Karpas-422 (cell line): ENCODE results near the gene MVP. TPM values are rescaled to one million over a fixed set of nuclear protein-coding genes. Genes with fewer than 3 reads are reported as not detected.

Experiments
- DNase-seq: peaks from one replicate; pipeline ENCODE4 v3.0.0-alpha.2; 2015
- H2AFZ ChIP-seq: fragments of 200-600 bp; sonication (generic); 2 replicates; pipeline ENCODE4 v1.6.1; 2014; ENCODE audit warnings: antibody characterized with exemption, low read length, mixed read lengths
- H3K27ac ChIP-seq: fragments of 200-600 bp; sonication (generic); 2 replicates; pipeline ENCODE4 v1.5.1; 2014; ENCODE audit warnings: mild to moderate bottlenecking, low read length, moderate library complexity
- H3K27me3 ChIP-seq: fragments of 200-600 bp; sonication (generic); 2 replicates; pipeline ENCODE4 v1.6.1; 2014; ENCODE audit warnings: low read length, mixed read lengths
- H3K36me3 ChIP-seq: fragments of 200-600 bp; sonication (generic); 2 replicates; pipeline ENCODE4 v1.6.1; 2014; ENCODE audit warnings: low read length, mixed read lengths; ENCODE audit not compliant: insufficient read depth
- H3K4me1 ChIP-seq: fragments of 200-600 bp; sonication (generic); 2 replicates; pipeline ENCODE4 v1.6.1; 2014; ENCODE audit warnings: mild to moderate bottlenecking, low read length, mixed read lengths
- H3K4me2 ChIP-seq: fragments of 200-600 bp; sonication (generic); 2 replicates; pipeline ENCODE4 v1.6.1; 2014; ENCODE audit warnings: low read length, low read depth, mild to moderate bottlenecking; ENCODE audit not compliant: poor library complexity, severe bottlenecking
- H3K4me3 ChIP-seq: fragments of 200-600 bp; sonication (generic); 2 replicates; pipeline ENCODE4 v1.5.1; 2014; ENCODE audit warnings: mild to moderate bottlenecking, antibody characterized with exemption, low read length, mixed read lengths
- H3K79me2 ChIP-seq: fragments of 200-600 bp; sonication (generic); 2 replicates; pipeline ENCODE4 v1.6.1; 2014; ENCODE audit warnings: mild to moderate bottlenecking, low read length, mixed read lengths
- H3K9ac ChIP-seq: fragments of 200-600 bp; sonication (generic); 2 replicates; pipeline ENCODE4 v1.6.0; 2014; ENCODE audit warnings: low read length
- H3K9me2 ChIP-seq: fragments of 200-600 bp; sonication (generic), shearing (Covaris generic); replicated peaks from 2 replicates; pipeline ENCODE4 v1.6.0; 2014; ENCODE audit warnings: mild to moderate bottlenecking, low read length, moderate library complexity; ENCODE audit not compliant: insufficient read depth
- H3K9me3 ChIP-seq: fragments of 300-700, 200-600 bp; sonication (generic); 2 replicates; pipeline ENCODE4 v1.6.1; 2014; ENCODE audit warnings: low read length, mixed read lengths
- H4K20me1 ChIP-seq: fragments of 200-600 bp; sonication (generic); 2 replicates; pipeline ENCODE4 v1.6.1; 2014; ENCODE audit warnings: mild to moderate bottlenecking, antibody characterized with exemption, low read length, low read depth; ENCODE audit not compliant: insufficient read depth
- total RNA-seq: library from RNA; depleted of rRNA; stranded (reverse); fragments of >200 nt; shearing (Covaris generic); gene quantifications from 2 replicates; pipeline ENCODE4 v1.2.3, GENCODE V29; 2014; ENCODE audit warnings: low replicate concordance

Gene MVP
- total RNA-seq, 1 experiment from 2014 or later, result 7.8 TPM

DNA sequence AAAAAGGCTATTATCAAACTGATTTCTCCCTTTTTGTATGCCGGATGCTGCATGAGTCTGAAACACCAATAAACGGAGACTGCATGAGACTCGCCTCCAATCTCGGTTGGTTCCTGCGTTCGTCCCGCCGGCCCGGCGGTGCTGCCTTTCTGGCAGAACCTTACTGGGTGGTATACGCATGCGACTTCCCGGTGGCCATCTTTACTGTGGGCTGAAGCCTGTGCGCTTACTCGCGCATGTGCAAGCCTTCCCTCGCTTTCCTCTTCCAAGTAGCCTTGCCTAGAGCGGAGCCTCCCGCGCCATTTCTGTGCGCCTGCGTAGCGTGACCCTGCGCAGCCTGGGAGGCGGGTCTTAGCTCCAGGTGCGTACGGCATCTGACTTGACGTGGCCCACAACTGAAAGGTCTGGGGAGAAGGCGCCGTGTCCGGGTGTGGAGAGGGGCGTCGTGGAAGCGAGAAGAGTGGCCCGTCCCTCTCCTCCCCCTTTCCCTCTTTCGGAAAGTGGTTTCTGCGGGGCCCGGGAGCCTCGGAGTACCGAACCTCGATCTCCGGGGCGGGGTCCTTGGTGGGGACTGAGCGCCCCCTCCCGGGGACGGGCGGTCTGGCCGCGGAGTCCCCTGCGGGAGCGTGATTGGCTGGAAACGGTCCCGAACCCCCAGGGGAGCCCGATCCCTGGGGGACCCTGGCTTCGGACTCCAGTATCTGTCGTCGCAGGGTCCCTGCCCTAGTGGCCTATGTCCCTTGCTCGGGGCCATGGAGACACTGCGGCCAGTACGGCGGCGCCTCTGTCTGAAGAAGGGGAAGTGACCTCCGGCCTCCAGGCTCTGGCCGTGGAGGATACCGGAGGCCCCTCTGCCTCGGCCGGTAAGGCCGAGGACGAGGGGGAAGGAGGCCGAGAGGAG is 4.2 kb upstream of the MVP start, which contains the start of gene PAGR1:
TSS of gene PAGR1 (plus strand) at position 360 of the 901 bp plus-strand sequence. CDS start at position 734, 374 bp downstream.
- H3K9me2 ChIP-seq, result no peaks in the 10 kb centered on the region

DNA sequence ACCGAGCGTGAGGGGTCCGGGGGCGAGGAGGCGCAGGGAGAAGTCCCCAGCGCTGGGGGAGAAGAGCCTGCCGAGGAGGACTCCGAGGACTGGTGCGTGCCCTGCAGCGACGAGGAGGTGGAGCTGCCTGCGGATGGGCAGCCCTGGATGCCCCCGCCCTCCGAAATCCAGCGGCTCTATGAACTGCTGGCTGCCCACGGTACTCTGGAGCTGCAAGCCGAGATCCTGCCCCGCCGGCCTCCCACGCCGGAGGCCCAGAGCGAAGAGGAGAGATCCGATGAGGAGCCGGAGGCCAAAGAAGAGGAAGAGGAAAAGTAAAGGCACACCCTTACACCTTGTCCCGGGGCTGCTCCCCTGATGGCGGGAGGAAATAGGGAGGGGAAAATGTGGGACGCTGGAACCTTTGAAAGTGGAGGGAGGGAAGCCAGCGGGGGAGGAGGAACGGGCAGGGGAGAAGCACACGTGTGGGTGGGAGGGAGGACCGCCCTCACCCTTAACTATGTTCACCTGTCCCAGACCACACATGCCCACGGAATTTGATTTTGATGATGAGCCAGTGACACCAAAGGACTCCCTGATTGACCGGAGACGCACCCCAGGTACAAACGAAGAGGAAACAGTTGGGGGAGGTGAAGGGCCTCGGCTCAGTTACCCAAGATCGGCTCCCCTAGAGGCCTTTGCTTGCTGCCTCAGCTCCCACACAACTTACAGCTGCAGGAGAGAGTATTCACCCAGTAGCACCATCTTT is 3.4 kb upstream of the MVP start:
- Histone ChIP-seq H3K9ac (peak overlapping the region; percentile 87), H3K4me1 (peaks cover 72% of the 10 kb centered on the region), H3K36me3 (peaks cover 9% of the 10 kb centered on the region; the same call in 1 of the 2 replicates), H2AFZ (peak overlapping the region; percentile 19; the same call in 1 of the 2 replicates), H3K9me2 (no peaks in the 10 kb centered on the region), H3K27ac (peak overlapping the region; percentile 89), H4K20me1 (peaks cover 20% of the 10 kb centered on the region; the same call in 1 of the 2 replicates), H3K9me3 (no peaks in the 10 kb centered on the region), H3K27me3 (no peaks in the 10 kb centered on the region), H3K79me2 (peaks cover 8% of the 10 kb centered on the region), H3K4me2 (peak overlapping the region; percentile 100), H3K4me3 (peak overlapping the region; percentile 83)
- peak; percentile 81 for DNase-seq

More for the DNA sequence above, 4.2 kb upstream of the MVP start, which contains the start of gene PAGR1:
- Histone ChIP-seq H3K9me3 (no peaks in the 10 kb centered on the region), H3K4me2 (peak within 1 kb of the TSS; percentile 100), H3K9ac (peak within 1 kb of the TSS; percentile 87), H3K4me1 (peaks cover 79% of the 10 kb centered on the region), H4K20me1 (peaks cover 11% of the 10 kb centered on the region; the same call in 1 of the 2 replicates), H2AFZ (peak within 1 kb of the TSS; percentile 88; the same call in 1 of the 2 replicates), H3K27me3 (no peaks in the 10 kb centered on the region), H3K27ac (peak within 1 kb of the TSS; percentile 89), H3K79me2 (peaks cover 8% of the 10 kb centered on the region), H3K4me3 (peak within 1 kb of the TSS; percentile 83), H3K36me3 (peaks cover 9% of the 10 kb centered on the region; the same call in 1 of the 2 replicates)
- DNase-seq, result peak; percentile 100

DNA sequence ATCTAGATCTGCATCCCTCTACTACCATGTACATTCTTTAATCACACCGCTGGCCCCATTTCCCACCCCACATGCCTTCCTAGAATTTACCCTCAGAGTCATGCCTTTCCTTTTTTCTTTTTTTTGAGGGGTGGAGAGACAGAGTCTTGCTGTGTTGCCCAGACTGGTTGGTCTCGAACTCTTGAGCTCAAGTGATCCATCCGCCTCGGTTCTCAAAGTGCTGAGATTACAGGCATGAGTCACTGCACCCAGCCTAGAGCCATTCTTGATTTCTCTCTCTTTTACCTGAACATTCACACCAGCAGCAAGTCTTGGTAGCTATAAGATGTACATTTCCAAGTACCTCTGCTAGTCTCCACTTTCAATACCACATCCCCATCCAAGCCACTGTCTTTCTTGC is 2.2 kb upstream of the MVP start:
- H3K9me3 ChIP-seq, result no peaks in the 10 kb centered on the region
- peak overlapping the region; percentile 100 for H3K4me2 ChIP-seq
- no peak overlapping the region for H3K27ac ChIP-seq

DNA sequence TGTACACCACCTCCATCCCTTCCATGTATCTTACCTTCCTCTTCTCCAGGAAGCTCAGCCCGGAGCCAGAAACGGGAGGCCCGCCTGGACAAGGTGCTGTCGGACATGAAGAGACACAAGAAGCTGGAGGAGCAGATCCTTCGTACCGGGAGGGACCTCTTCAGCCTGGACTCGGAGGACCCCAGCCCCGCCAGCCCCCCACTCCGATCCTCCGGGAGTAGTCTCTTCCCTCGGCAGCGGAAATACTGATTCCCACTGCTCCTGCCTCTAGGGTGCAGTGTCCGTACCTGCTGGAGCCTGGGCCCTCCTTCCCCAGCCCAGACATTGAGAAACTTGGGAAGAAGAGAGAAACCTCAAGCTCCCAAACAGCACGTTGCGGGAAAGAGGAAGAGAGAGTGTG is 756 bp upstream of the MVP start:
- Histone ChIP-seq H3K27me3 (no peaks in the 10 kb centered on the region), H3K79me2 (peaks cover 8% of the 10 kb centered on the region), H2AFZ (no peak overlapping the region), H3K9me2 (no peaks in the 10 kb centered on the region), H3K9me3 (no peaks in the 10 kb centered on the region), H3K9ac (peak overlapping the region; percentile 26), H4K20me1 (peaks cover 20% of the 10 kb centered on the region; the same call in 1 of the 2 replicates), H3K27ac (no peak overlapping the region), H3K4me1 (peaks cover 52% of the 10 kb centered on the region), H3K4me3 (peak overlapping the region; percentile 49; the same call in 1 of the 2 replicates), H3K36me3 (peaks cover 9% of the 10 kb centered on the region; the same call in 1 of the 2 replicates), H3K4me2 (peak overlapping the region; percentile 66)
- no peak for DNase-seq

More for the DNA sequence above, 2.2 kb upstream of the MVP start:
- Histone ChIP-seq H3K79me2 (peaks cover 8% of the 10 kb centered on the region), H3K9ac (peak overlapping the region; percentile 27; the same call in 1 of the 2 replicates), H3K27me3 (no peaks in the 10 kb centered on the region), H2AFZ (no peak overlapping the region), H3K36me3 (peaks cover 9% of the 10 kb centered on the region; the same call in 1 of the 2 replicates), H3K4me3 (no peak overlapping the region), H4K20me1 (peaks cover 20% of the 10 kb centered on the region; the same call in 1 of the 2 replicates), H3K4me1 (peaks cover 66% of the 10 kb centered on the region), H3K9me2 (no peaks in the 10 kb centered on the region)
- DNase-seq, result no peak

- Histone ChIP-seq H3K4me1 (peaks cover 40% of the 10 kb centered on the region), H3K36me3 (peaks cover 9% of the 10 kb centered on the region; the same call in 1 of the 2 replicates), H3K27me3 (no peaks in the 10 kb centered on the region), H3K9ac (peak overlapping the region; percentile 56), H3K4me2 (peak overlapping the region; percentile 66), H3K9me2 (no peaks in the 10 kb centered on the region), H3K27ac (no peak overlapping the region), H3K4me3 (peak overlapping the region; percentile 49; the same call in 1 of the 2 replicates), H3K9me3 (no peaks in the 10 kb centered on the region), H2AFZ (no peak overlapping the region), H3K79me2 (peaks cover 8% of the 10 kb centered on the region), H4K20me1 (peaks cover 20% of the 10 kb centered on the region; the same call in 1 of the 2 replicates)
- no peak for DNase-seq
Measured at GRCh38 chr16:29820730-29821642, 724 bp downstream of the MVP start.

GRCh38 chr16:29821643-29822115 is 1.4 kb downstream of the MVP start:
- H4K20me1 ChIP-seq, result peaks cover 20% of the 10 kb centered on the region; the same call in 1 of the 2 replicates
- H3K9me3 ChIP-seq, result no peaks in the 10 kb centered on the region
- H3K4me2 ChIP-seq, result no peak overlapping the region
- H3K4me1 ChIP-seq, result peaks cover 40% of the 10 kb centered on the region
- H3K4me3 ChIP-seq, result no peak overlapping the region
- peaks cover 9% of the 10 kb centered on the region; the same call in 1 of the 2 replicates for H3K36me3 ChIP-seq
- no peak overlapping the region for H3K27ac ChIP-seq
- H3K79me2 ChIP-seq, result peaks cover 5% of the 10 kb centered on the region
- H3K27me3 ChIP-seq, result no peaks in the 10 kb centered on the region
- H3K9me2 ChIP-seq, result no peaks in the 10 kb centered on the region
- H2AFZ ChIP-seq, result no peak overlapping the region
- no peak overlapping the region for H3K9ac ChIP-seq
- no peak for DNase-seq

- H3K27ac ChIP-seq, result no peak overlapping the region
- no peaks in the 10 kb centered on the region for H3K36me3 ChIP-seq
- no peak overlapping the region for H3K4me3 ChIP-seq
- no peak overlapping the region for H3K4me2 ChIP-seq
- no peak for DNase-seq
- no peaks in the 10 kb centered on the region for H3K9me3 ChIP-seq
- H3K9ac ChIP-seq, result no peak overlapping the region
- no peaks in the 10 kb centered on the region for H3K79me2 ChIP-seq
- H3K4me1 ChIP-seq, result peaks cover 14% of the 10 kb centered on the region
- H3K9me2 ChIP-seq, result no peaks in the 10 kb centered on the region
- H2AFZ ChIP-seq, result no peak overlapping the region
- no peaks in the 10 kb centered on the region for H3K27me3 ChIP-seq
- H4K20me1 ChIP-seq, result peaks cover 16% of the 10 kb centered on the region; the same call in 1 of the 2 replicates
Measured at GRCh38 chr16:29824589-29825144, 4.4 kb downstream of the MVP start.
